Subcutaneous adipose tissue (tissue), 4 donors: Measurements from ENCODE around the gene SLC25A22. TPM values are rescaled to one million over a fixed set of nuclear protein-coding genes. Genes with fewer than 3 reads are reported as not detected.

Experiments
- small RNA-seq: library from RNA; depleted of rRNA; stranded (forward); fragments of <200 nt; gene quantifications from one replicate; pipeline ENCODE3, GENCODE V24; 2016
- total RNA-seq, 4 donors: library from RNA; depleted of rRNA; stranded (reverse); fragments of >200 nt; gene quantifications; one replicate each; pipeline ENCODE4 v1.1.0, GENCODE V29; 2016
- TF ChIP-seq, protein P1 (sequence below): fragments of 450-650 bp; IDR thresholded peaks from one replicate; pipeline ENCODE4 v1.5.1; 2016; ENCODE audit warnings: low read depth, mild to moderate bottlenecking, control low read depth, antibody characterized with exemption, moderate library complexity

Gene SLC25A22
- total RNA-seq, 4 donors from 2014 or later = 2.5 to 12.8 (median 3.7) TPM

- TF ChIP-seq, protein P1, sequence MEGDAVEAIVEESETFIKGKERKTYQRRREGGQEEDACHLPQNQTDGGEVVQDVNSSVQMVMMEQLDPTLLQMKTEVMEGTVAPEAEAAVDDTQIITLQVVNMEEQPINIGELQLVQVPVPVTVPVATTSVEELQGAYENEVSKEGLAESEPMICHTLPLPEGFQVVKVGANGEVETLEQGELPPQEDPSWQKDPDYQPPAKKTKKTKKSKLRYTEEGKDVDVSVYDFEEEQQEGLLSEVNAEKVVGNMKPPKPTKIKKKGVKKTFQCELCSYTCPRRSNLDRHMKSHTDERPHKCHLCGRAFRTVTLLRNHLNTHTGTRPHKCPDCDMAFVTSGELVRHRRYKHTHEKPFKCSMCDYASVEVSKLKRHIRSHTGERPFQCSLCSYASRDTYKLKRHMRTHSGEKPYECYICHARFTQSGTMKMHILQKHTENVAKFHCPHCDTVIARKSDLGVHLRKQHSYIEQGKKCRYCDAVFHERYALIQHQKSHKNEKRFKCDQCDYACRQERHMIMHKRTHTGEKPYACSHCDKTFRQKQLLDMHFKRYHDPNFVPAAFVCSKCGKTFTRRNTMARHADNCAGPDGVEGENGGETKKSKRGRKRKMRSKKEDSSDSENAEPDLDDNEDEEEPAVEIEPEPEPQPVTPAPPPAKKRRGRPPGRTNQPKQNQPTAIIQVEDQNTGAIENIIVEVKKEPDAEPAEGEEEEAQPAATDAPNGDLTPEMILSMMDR = no peak
Measured at GRCh38 chr11:746289-747157, 51.6 kb downstream of the SLC25A22 start.

DNA sequence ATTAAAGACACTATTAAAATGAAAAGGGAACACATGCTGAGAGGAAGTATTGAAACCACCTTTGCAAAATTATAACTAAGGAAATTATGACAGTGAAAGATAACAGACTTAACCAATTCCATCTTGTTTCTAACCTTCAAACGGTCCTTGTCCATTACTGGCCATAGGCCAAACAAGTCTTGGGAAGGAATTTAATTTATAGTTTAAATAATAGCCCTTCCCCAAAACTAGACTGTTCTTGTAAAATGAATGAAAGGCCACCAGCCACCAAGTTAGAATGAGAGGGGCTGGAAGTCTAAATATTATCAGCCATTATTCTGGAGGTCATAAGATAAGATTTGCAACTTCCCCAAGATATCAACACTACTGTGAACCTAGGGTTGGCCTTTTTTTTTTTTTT, 52.7 kb downstream of the SLC25A22 start:
- TF ChIP-seq, protein P1 = no peak

DNA sequence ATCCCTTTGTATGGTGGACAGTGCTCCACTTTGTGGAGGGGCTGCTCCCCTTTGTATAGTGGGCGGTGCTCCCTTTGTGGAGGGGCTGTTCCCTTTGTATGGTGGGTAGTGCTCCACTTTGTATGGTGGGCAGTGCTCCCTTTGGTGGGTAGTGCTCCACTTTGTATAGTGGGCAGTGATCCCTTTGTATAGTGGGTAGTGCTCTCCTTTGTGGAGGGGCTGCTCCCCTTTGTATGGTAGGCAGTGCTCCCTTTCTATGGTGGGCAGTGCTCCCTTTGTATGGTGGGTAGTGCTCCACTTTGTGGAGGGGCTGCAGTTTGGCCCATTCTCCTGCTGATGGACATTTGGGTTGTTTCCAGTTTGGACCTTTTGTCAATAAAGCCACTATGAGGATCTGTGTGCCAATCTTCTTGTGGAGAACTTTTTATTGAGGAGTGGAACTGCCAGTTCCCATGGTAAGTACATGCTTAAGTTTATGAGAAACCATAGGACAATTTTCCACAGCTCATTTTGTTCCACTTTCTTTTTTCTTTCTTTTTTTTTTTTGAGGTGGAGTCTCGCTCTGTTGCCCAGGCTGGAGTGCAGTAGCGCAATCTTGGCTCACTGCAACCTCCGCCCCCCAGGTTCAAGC, 55.4 kb downstream of the SLC25A22 start:
- TF ChIP-seq, protein P1 = no peak

DNA sequence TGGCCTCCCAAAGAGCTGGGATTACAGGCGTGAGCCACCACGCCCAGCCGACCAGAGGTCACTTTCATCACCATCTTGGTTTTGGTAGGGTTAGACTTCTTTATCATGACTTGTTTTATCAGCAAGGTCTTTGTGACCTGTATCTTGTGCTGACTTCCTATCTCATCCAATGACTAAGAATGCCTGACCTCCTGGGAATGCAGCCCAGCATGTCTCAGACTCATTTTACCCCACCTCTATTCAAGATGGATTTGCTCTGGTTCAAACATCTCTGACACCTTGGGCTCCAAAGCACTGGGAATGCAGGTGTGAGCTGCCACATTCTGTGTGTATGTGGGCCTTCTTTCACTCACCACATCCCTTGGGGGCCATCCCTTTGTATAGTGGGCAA, 55.9 kb downstream of the SLC25A22 start:
- TF ChIP-seq, protein P1 = no peak

Small RNA genes lying within 50 kb of the gene (small RNA-seq; reads per million reads assigned to genes)
- gene SNORA52 = not detected

Other genes starting within 250 kb of the SLC25A22 start
- gene LMNTD2, start 237.5 kb downstream of the SLC25A22 start, total RNA-seq = 1 to 10 TPM in 2 of 4 donors, under 1 TPM in 2; 0.65 to 2.4 (median 1.0) TPM
- 1 to 10 TPM in 3 of 4 donors, under 1 TPM in 1; 0.49 to 7.6 (median 4.5) TPM for gene RASSF7, start 237.3 kb downstream of the SLC25A22 start, total RNA-seq
- 10 to 100 TPM in 3 of 4 donors, 1 to 10 TPM in 1; 9.0 to 28.4 (median 12.6) TPM for gene PHRF1, start 221.8 kb downstream of the SLC25A22 start, total RNA-seq
- gene IRF7, start 182.3 kb downstream of the SLC25A22 start, total RNA-seq = 10 to 100 TPM in 3 of 4 donors, 1 to 10 TPM in 1; 3.6 to 40.9 (median 17.0) TPM
- not detected for gene CDHR5, start 173.3 kb downstream of the SLC25A22 start, total RNA-seq
- gene SCT, start 171.1 kb downstream of the SLC25A22 start, total RNA-seq = not detected
- gene DRD4, start 161.0 kb downstream of the SLC25A22 start, total RNA-seq = under 1 TPM in 1 of 4 donors, not detected in 3; 0.66 TPM
- 10 to 100 TPM; 14.0 to 28.4 (median 18.4) TPM for gene DEAF1, start 103.1 kb downstream of the SLC25A22 start, total RNA-seq
- 10 to 100 TPM in 3 of 4 donors, 1 to 10 TPM in 1; 8.8 to 32.8 (median 16.3) TPM for gene TMEM80, start 102.5 kb downstream of the SLC25A22 start, total RNA-seq
- gene EPS8L2, start 92.0 kb downstream of the SLC25A22 start, total RNA-seq = 10 to 100 TPM in 2 of 4 donors, 1 to 10 TPM in 2; 3.8 to 20.0 (median 9.7) TPM
- 100 to 1,000 TPM; 237 to 459 (median 293) TPM for gene TALDO1, start 50.8 kb downstream of the SLC25A22 start, total RNA-seq
- 10 to 100 TPM in 3 of 4 donors, 1 to 10 TPM in 1; 7.1 to 22.8 (median 14.9) TPM for gene GATD1, start 20.8 kb downstream of the SLC25A22 start, total RNA-seq
- gene CEND1, start 8.2 kb downstream of the SLC25A22 start, total RNA-seq = not detected
- 10 to 100 TPM in 2 of 4 donors, 1 to 10 TPM in 2; 3.1 to 28.3 (median 9.0) TPM for gene PIDD1, start 7.0 kb upstream of the SLC25A22 start, total RNA-seq
- gene RPLP2, start 11.7 kb upstream of the SLC25A22 start, total RNA-seq = 1,000 to 10,000 TPM in 3 of 4 donors, 100 to 1,000 TPM in 1; 917 to 1,671 (median 1,426) TPM
- 1,000 to 10,000 TPM in 1 of 4 donors, 100 to 1,000 TPM in 3; 204 to 1,337 (median 369) TPM for gene PNPLA2, start 20.6 kb upstream of the SLC25A22 start, total RNA-seq
- 10 to 100 TPM in 2 of 4 donors, 1 to 10 TPM in 2; 2.3 to 44.6 (median 9.7) TPM for gene CRACR2B, start 29.6 kb upstream of the SLC25A22 start, total RNA-seq
- gene CD151, start 34.7 kb upstream of the SLC25A22 start, total RNA-seq = 1,000 to 10,000 TPM in 1 of 4 donors, 100 to 1,000 TPM in 3; 307 to 1,070 (median 520) TPM
- 100 to 1,000 TPM in 3 of 4 donors, 10 to 100 TPM in 1; 80.7 to 158 (median 117) TPM for gene POLR2L, start 44.2 kb upstream of the SLC25A22 start, total RNA-seq
- gene TSPAN4, start 44.6 kb upstream of the SLC25A22 start, total RNA-seq = 100 to 1,000 TPM in 3 of 4 donors, 10 to 100 TPM in 1; 67.0 to 219 (median 185) TPM
- 100 to 1,000 TPM in 1 of 4 donors, 10 to 100 TPM in 3; 28.4 to 107 (median 76.0) TPM for gene CHID1, start 112.5 kb upstream of the SLC25A22 start, total RNA-seq
- gene AP2A2, start 127.6 kb upstream of the SLC25A22 start, total RNA-seq = 100 to 1,000 TPM in 3 of 4 donors, 10 to 100 TPM in 1; 79.2 to 115 (median 110) TPM
- not detected for gene MUC6, start 238.4 kb upstream of the SLC25A22 start, total RNA-seq